Measurements from ENCODE around the gene MED13L.

- TF ChIP-seq POLR2A (IDR thresholded peaks at IDR 0.05) = no peak
- TF ChIP-seq CTCF (IDR thresholded peaks at IDR 0.05) = no peak
- no peak for TF ChIP-seq EP300 (IDR thresholded peaks at IDR 0.05)
- TF ChIP-seq POLR2AphosphoS5 (IDR thresholded peaks at IDR 0.05) = no peak
These were observed 132.0 kb downstream of the MED13L start for GRCh38 chr12:116145451-116145850.
